ENCODE measurements around the gene CFAP300.

DNA sequence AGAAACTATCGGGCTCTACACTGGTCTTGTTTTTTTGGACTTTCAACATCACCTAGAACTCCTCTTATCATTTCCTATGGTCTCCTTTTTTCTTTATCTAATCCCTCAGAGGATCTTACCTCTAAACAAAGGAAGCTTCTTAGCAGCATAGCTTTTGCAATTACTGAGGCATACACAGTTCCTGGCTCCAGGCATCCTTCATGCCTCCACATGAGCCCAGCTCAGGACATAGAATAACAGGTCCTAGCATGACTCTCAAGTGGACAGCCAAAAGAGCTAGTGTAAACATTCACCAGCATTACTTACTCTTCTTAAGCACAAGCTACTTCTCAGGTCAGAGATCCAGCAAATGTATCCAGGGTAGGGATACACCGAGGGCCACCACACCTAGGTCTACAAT, 17.1 kb downstream of the CFAP300 start:
- TF ChIP-seq, protein P1, sequence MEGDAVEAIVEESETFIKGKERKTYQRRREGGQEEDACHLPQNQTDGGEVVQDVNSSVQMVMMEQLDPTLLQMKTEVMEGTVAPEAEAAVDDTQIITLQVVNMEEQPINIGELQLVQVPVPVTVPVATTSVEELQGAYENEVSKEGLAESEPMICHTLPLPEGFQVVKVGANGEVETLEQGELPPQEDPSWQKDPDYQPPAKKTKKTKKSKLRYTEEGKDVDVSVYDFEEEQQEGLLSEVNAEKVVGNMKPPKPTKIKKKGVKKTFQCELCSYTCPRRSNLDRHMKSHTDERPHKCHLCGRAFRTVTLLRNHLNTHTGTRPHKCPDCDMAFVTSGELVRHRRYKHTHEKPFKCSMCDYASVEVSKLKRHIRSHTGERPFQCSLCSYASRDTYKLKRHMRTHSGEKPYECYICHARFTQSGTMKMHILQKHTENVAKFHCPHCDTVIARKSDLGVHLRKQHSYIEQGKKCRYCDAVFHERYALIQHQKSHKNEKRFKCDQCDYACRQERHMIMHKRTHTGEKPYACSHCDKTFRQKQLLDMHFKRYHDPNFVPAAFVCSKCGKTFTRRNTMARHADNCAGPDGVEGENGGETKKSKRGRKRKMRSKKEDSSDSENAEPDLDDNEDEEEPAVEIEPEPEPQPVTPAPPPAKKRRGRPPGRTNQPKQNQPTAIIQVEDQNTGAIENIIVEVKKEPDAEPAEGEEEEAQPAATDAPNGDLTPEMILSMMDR (IDR thresholded peaks at IDR 0.05; ENCODE audit: low read depth, low read length) = no peak
- no peak for TF ChIP-seq EZH2phosphoT487 (IDR thresholded peaks at IDR 0.05; ENCODE audit: low read depth)
